Measurements from ENCODE around the gene TMEM266.

The TMEM266 gene

GRCh38 chr15:76185716-76186115 is 125.9 kb downstream of the TMEM266 start:
- no peak for DNase-seq

DNA sequence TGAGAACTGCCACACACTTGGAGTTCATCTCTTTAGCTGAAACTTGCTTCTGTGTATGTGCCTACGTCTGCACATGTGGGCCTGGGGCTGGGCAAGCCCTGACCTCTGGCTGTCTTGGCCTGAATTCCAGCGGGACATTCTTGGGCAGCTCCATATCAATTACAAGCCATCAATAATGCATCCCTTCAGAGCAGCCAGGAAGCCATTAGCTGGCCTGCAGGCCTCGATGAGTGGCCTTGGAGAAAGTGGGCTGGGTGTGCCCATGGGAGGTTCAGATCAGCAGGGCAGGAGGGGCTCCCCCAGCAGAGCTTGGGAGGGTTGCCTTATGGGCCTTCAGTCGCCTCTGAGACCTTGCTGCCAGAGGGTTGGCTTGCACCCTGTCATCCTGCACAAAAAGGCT is 127.4 kb downstream of the TMEM266 start:
- no peak for DNase-seq

DNA sequence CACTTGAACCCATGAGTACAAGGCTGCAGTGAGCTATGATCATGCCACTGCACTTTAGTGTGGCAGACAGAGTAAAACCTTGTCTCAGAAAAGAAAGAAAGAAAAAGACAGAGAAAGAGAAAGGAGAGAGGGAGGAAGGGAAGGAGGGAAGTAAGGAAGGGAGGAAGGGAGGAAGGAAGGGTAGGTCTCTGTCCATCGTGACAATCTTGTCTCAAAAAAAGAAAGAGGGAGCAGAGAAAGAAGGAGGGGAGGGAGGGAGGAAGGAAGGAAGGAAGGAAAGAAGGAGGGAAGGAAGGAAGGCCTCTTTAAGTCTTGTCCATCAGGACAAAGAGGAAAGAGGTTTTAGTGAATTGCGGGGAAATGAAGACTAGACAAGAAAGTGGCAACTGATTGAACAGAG is 129.3 kb downstream of the TMEM266 start:
- DNase-seq: no peak

GRCh38 chr15:76190070-76190564 is 130.3 kb downstream of the TMEM266 start:
- no peak for DNase-seq

GRCh38 chr15:76190751-76191538 is 131.2 kb downstream of the TMEM266 start:
- peak; percentile 44 for DNase-seq

DNA sequence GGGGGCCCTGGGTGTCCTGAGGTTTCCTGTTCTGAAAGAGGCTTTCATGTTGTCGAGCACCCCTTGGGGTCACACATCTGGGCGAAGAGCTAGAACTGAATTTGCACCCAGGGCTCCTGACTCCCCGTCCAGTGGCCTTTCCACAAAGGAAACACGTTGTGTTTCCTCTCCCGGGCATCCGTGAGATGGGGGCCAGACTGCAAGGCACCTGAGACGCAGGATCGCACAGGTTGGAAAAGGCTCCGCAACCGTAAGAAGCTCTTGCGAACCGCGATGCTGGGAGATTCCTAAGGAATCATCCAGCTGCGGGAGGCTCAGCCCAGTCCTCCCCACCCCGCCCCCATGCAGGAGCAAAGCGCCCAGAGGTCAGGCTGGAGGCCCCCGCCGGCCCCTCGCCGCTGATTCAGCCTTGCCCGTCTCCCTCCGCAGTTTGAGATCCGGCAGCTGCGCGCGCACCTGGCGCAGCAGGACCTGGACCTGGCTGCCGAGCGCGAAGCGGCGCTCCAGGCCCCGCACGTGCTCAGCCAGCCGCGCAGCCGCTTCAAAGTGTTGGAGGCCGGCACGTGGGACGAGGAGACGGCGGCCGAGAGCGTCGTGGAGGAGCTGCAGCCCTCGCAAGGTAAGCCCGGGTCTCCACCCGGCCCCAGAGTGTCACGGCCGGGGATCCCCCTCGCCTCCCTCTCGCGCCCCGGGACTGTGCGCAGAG is 131.9 kb downstream of the TMEM266 start:
- DNase-seq: no peak

GRCh38 chr15:76192715-76193114 is 132.9 kb downstream of the TMEM266 start:
- no peak for DNase-seq

DNA sequence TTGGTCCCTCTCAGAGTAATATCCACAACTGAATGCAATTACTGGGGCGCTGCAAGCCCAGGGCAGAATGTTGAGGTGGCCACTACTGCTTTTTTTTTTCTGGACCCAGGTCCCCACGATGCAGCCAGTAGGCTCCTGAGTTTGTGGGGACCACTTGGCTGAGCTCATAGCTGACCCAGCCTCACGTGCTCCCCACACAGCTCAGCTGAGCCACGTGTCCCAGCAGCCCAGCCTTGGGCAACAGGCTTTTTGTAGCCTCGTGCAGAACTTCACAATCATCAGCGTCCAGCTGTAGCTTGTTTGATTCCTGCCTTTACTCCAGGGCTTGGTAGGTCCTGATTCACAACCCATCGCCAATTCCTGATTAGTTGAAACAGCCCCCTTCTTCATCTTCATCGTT is 134.1 kb downstream of the TMEM266 start:
- DNase-seq: no peak

DNA sequence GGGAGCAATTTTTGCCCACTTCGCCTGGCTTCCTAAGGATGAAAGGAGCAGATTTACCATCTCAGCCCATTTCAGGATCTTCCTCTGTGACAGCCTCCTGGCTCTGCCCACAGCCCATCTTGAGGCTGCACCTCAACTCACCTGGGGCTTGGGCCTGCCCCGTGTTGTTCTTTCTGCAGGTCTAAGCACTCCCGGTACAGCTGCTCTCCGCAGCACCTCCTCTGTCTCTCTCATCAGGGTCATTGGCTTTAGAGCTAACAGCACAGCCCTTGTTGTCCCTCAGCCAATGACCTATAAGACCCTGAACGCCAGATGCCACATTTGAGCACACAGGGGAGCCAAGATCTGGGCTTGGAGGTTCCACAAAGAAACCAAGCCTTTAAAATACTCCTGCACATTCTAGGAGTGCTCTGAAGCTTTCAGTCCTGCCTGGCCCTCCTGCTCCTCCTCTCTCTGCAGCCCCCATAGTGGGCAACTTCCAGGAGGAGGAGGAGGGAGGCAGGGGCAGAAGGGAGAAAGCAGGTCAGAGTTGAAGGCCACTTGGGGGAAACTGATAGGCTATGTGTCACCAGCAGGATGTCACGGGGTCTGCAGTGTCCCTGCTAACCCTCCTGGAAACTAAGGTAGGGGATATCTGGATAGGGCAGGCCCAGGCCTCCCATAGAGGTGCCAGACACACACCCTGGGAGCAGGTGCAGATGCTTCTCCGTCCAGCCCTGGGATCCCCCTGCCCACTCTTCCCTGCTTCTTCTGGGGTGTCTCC is 135.9 kb downstream of the TMEM266 start:
- DNase-seq: no peak

DNA sequence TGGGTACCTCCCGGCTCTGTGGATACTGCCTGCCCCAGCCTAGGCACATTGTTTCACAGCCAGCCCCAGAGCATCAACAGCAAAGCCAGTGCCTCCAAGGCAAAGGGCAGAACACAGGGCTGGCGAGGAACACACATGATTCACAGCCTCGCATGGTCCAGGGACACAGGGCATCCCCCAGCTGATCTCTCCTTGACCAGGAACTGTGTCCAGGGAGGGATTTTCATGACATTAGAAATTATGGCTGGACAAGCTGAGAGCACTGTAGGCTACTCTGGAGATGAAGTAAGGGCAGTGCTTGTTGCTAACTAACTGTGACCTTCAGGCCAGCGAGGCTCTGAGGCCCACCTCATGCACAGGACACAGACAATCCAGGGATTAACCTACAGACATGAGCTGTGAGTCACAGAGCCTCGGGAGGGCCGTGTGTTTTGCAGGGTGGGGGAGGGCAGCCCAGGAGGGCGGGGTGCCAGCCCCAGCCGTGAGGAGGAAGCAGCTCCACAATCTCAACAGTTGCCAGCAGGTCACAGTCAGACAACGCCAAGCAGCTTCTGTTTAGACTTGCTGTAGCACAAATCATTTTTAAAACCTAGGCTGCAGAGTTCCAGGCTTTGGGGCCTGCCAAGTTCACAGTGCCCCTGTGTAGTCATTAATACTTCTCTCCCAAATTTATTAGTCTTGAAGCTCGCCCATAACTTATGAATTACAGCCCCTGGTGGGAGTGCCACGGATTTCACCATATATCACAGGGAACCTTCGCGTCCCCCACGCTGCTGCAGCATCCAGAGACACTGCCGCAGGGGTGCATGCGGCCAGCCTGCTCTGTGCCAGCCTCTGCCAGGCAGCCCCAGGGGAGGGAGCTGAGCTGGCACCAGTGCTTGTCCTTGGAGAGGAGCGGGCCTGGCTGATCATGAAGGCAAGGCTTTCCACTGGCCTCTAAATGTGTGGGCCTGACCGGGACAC is 136.8 kb downstream of the TMEM266 start:
- DNase-seq: no peak

DNA sequence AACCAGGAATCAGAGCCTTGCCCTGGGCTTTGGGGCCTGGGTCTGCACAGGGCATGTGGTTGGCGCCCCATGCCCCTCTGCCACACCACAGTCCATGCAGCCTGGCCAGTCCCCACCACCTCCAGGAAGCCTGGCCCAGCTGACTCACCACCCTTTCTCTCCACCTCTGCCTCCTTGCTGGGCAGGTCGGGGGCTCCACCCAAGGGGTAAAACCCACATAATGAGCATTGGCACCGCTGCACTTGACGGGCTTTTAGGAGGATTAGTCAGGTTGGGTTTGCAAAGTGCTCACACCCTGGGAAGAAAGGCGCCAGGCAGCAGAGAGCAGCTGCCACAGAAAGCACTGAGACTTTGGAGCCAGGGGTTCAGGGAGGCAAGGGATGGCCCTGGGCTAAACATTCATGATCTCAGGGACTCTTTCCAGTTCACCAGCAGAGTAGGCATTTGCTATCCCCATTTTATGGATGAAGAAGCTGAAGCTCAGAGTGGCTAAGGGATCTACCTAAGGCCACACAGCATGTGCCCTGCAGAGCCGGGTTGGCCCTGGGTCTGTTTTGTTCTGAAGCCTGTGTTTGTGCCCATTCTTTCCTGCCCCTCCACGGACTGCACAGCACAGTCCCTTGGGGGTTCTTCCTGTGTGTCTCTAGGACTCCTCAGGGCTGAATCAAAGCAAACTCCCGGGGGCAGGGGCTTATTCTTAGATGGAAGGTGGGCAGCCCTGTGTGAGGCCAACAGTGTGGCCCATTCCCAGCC is 138.1 kb downstream of the TMEM266 start:
- no peak for DNase-seq

DNA sequence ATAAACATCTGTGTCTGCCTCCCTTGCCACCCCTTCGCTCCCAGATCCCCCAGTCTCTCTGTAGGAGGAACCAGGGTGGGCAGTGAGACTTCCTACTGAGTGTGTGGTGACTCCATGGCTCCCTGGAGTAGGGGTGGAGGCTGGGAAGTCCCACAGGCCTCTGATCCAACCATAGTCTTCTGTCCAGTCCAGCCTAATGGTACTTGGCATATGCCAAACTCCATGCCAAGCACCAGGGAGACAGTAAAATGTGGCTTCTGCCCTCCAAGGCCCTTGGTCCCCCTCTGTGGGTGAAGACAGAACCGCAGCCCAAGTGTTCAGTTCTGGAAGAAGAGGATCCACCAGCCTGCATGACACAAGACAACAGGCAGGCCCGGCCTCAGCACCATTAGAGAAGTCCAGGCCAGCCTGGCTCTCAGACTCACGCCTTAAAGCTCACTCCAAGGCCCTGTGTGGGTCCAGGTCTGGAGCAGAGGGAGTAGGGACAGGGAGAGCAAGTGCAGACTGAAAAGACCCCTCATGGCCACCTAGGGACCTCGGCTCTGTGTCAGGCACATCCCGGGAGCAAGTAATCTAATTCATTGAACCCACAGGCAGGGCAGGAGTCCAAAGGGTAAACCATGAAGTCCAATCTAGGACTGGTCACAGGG is 138.8 kb downstream of the TMEM266 start:
- DNase-seq: no peak

- no peak for DNase-seq
These were observed 139.6 kb downstream of the TMEM266 start for GRCh38 chr15:76199106-76200082.

DNA sequence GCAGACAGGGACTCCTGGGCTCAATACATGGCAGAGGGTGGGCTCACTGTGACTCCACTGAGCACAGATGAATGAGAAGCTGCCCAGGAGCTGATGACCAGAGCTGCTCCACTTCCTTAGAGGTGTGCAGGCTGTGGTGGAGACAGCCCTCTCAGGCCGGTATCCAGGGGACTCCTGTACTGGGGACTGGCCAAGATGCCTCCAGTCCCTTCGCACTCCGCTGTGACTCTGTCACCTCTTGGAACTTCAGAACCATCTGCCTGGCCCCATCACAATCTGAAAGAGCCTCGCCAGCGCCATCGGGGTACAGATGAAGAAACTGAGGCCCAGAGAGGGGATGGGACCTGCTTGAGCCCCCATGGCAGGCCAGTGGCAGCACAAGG is 140.3 kb downstream of the TMEM266 start:
- no peak for DNase-seq

- no peak for DNase-seq
These were observed 140.9 kb downstream of the TMEM266 start for GRCh38 chr15:76200641-76201105.

GRCh38 chr15:76201536-76202255 is 141.9 kb downstream of the TMEM266 start:
- no peak for DNase-seq

- DNase-seq: no peak
These were observed 143.7 kb downstream of the TMEM266 start for GRCh38 chr15:76203346-76204108.
